ENCODE measurements around the gene SCIN. TPM values are rescaled to one million over a fixed set of nuclear protein-coding genes. Genes with fewer than 3 reads are reported as not detected.

Gene SCIN
- total and polyA plus RNA-seq, 12 donors, result 0.06 to 5.5 (median 0.79) TPM

DNA sequence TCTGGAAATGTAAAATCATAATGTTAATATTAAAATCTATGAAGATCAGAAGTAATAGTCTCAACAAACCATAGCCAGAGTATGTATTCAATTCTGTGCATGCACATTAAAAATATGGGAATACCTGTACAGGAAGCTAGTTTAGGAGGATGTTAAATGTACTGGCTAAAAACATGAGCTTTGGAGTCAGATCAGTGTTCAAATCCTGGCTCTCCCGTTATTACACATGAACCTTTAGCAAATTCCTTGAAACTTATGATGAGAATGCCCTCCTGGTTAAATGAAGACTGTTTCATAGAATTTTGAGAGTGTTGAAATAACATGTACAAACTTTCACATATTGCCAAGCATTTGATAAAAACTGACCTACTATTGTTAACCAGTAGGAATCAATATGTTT is 121.5 kb downstream of the SCIN start:
- Histone ChIP-seq H3K9me3 (replicated peaks in 1 of 3) (no peaks in the 10 kb centered on the region), H3K4me3 (no peak overlapping the region), H3K27me3 (no peaks in the 10 kb centered on the region), H3K4me1 (replicated peaks in 1 of 2) (no peaks in the 10 kb centered on the region), H3K36me3 (replicated peaks in 1 of 2) (no peaks in the 10 kb centered on the region), H3K27ac (no peak overlapping the region)
- TF ChIP-seq, protein P1, sequence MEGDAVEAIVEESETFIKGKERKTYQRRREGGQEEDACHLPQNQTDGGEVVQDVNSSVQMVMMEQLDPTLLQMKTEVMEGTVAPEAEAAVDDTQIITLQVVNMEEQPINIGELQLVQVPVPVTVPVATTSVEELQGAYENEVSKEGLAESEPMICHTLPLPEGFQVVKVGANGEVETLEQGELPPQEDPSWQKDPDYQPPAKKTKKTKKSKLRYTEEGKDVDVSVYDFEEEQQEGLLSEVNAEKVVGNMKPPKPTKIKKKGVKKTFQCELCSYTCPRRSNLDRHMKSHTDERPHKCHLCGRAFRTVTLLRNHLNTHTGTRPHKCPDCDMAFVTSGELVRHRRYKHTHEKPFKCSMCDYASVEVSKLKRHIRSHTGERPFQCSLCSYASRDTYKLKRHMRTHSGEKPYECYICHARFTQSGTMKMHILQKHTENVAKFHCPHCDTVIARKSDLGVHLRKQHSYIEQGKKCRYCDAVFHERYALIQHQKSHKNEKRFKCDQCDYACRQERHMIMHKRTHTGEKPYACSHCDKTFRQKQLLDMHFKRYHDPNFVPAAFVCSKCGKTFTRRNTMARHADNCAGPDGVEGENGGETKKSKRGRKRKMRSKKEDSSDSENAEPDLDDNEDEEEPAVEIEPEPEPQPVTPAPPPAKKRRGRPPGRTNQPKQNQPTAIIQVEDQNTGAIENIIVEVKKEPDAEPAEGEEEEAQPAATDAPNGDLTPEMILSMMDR (IDR thresholded peaks at IDR 0.05), result no peak
- no peak for TF ChIP-seq POLR2A (IDR thresholded peaks at IDR 0.05)
- no peak for DNase-seq
- intact Hi-C loops (cut with DNase I), result no loop called here
- 80 to 96% (median 93%) methylated on average over 1 of the region's 1 CpG for WGBS, 4 donors

DNA sequence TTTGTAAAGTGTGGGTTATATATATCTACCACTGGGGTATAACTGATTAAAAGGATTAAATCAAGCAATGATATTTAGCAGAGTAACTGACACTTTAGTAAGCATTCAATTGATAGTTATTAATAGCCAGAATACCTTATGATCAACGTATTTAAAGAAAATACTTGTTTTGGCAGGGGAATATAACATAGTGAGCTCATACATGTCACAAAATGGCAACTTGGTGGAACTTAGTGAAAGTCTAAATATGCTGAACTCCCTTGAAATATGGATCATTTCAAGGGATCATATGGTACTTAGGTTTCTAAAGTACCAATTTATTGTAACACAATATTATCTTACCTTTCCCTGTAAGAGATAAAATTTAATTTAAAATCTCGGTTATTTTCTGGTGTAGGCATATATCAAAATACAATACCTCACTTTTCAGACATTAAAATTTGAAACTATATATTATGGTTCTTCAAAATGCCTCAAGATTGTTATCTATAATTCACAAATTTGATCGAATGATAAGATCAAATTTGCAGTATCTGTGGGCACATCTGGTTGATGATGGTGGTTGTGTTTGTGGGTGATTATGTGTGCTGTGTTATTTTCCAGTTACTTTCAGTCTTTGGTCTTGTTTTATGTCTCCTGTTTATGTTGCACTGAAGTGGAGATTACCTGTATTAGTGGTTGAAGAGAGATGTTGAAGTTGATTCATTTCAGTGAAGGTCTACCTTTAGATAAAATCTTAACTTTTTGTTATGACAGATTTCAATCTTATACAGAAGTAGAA is 122.1 kb downstream of the SCIN start:
- Histone ChIP-seq H3K27ac (no peak overlapping the region), H3K36me3 (replicated peaks in 1 of 2) (no peaks in the 10 kb centered on the region)

DNA sequence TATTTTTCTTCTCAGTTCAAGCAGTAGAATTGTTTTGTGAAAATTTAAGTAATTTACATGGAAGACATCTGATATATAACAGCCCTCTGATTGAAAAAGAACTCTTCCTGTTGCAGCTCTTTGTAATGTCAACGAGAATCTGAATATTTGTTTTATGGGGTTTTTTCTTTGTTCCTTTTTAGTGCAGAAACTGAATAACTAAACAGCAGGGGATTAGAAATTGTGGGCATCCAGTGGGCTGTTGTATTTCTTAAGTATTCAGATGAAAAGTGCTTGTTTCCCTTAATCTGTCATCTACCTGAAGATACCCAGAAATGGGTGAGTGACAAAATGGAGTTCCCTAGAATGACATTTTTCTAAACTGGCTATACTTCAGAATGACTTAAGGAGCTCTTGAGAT is 124.3 kb downstream of the SCIN start:
- Histone ChIP-seq H3K4me3 (no peak overlapping the region), H3K36me3 (replicated peaks in 1 of 2) (no peaks in the 10 kb centered on the region), H3K27me3 (no peaks in the 10 kb centered on the region), H3K27ac (no peak overlapping the region), H3K4me1 (replicated peaks in 1 of 2) (no peaks in the 10 kb centered on the region), H3K9me3 (replicated peaks in 1 of 3) (no peaks in the 10 kb centered on the region)
- no peak for DNase-seq
- no peak for TF ChIP-seq POLR2A (IDR thresholded peaks at IDR 0.05)
- TF ChIP-seq, protein P1 (IDR thresholded peaks at IDR 0.05), result no peak
- intact Hi-C loops (cut with DNase I), result no loop called here
- 49 to 93% (median 82%) methylated on average over 1 of the region's 1 CpG for WGBS, 4 donors

More for the DNA sequence above, 122.1 kb downstream of the SCIN start:
- no peak for DNase-seq
- intact Hi-C loops (cut with DNase I), result no loop called here
- TF ChIP-seq, protein P1 (IDR thresholded peaks at IDR 0.05), result no peak
- no peak for TF ChIP-seq POLR2A (IDR thresholded peaks at IDR 0.05)
- 30 to 85% (median 51%) methylated on average over 3 of the region's 3 CpGs for WGBS, 4 donors
- Histone ChIP-seq H3K9me3 (replicated peaks in 1 of 3) (no peaks in the 10 kb centered on the region), H3K27me3 (no peaks in the 10 kb centered on the region), H3K4me3 (no peak overlapping the region), H3K4me1 (replicated peaks in 1 of 2) (no peaks in the 10 kb centered on the region)

DNA sequence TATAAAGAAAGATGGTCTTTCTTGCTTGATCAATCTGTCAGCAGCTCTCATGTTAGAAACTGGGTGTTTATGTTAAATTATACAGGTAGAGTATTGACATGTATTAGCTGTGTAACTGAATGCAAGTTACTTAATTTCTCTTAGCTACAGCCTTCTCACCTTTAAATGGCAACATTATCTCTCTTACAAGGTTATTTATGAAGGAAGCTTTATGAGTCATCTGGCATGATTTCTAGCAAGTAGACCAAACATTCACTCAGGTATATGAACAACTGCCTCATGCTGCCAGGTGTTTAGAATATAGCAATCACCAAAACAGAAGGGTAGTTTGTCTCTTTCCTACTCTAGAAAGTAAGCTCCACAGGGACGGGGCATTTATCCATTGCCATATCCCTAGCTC is 125.4 kb downstream of the SCIN start:
- no peaks in the 10 kb centered on the region for H3K9me3 ChIP-seq (replicated peaks in 1 of 3)
- DNase-seq, result no peak
- H3K4me3 ChIP-seq, result no peak overlapping the region
- H3K27ac ChIP-seq, result no peak overlapping the region
- H3K36me3 ChIP-seq (replicated peaks in 1 of 2), result no peaks in the 10 kb centered on the region
- 78 to 86% (median 84%) methylated on average over 1 of the region's 1 CpG for WGBS, 4 donors
- no peaks in the 10 kb centered on the region for H3K27me3 ChIP-seq
- TF ChIP-seq, protein P1 (IDR thresholded peaks at IDR 0.05), result no peak
- TF ChIP-seq POLR2A (IDR thresholded peaks at IDR 0.05), result no peak
- H3K4me1 ChIP-seq (replicated peaks in 1 of 2), result no peaks in the 10 kb centered on the region
- intact Hi-C loops (cut with DNase I), result no loop called here

All from adrenal gland (tissue), 12 donors.